Adipocyte (in vitro differentiated cells): ENCODE measurements around the gene NDUFB3.

Experiments used
- DNase-seq: peaks from one replicate; pipeline ENCODE4 v3.0.0-alpha.2; 2015; ENCODE audit warnings: low read depth
- H3K27me3 ChIP-seq: replicated peaks from 2 replicates; pipeline ENCODE4 v1.7.0; 2013; ENCODE audit warnings: mild to moderate bottlenecking, low read length, moderate library complexity; ENCODE audit not compliant: control insufficient read depth, insufficient read depth
- H3K36me3 ChIP-seq: 2 replicates; pipeline ENCODE4 v1.7.0; 2013; ENCODE audit warnings: low read length, mild to moderate bottlenecking, moderate library complexity; ENCODE audit not compliant: control insufficient read depth, insufficient read depth, severe bottlenecking
- H3K4me1 ChIP-seq: 2 replicates; pipeline ENCODE4 v1.7.0; 2013; ENCODE audit warnings: mild to moderate bottlenecking, low read length, moderate library complexity; ENCODE audit not compliant: control insufficient read depth, insufficient read depth
- H3K4me3 ChIP-seq: 2 replicates; pipeline ENCODE4 v1.7.0; 2013; ENCODE audit warnings: mild to moderate bottlenecking, low read length, moderate library complexity
- H3K9ac ChIP-seq: 2 replicates; pipeline ENCODE4 v1.7.0; 2013; ENCODE audit warnings: mild to moderate bottlenecking, low read length, moderate library complexity
- H3K9me3 ChIP-seq: 2 replicates; pipeline ENCODE4 v1.7.0; 2013; ENCODE audit warnings: mild to moderate bottlenecking, low read length, moderate library complexity; ENCODE audit not compliant: control insufficient read depth

NDUFB3 gene

GRCh38 chr2:201130524-201131186 lies 58.9 kb downstream of the NDUFB3 start:
- Histone ChIP-seq H3K4me1 (peaks cover 79% of the 10 kb centered on the region), H3K9ac (peak overlapping the region; percentile 26), H3K9me3 (no peaks in the 10 kb centered on the region), H3K4me3 (peak overlapping the region; percentile 52), H3K27me3 (no peaks in the 10 kb centered on the region), H3K36me3 (peaks cover 37% of the 10 kb centered on the region)
- peak; percentile 48 for DNase-seq

DNA sequence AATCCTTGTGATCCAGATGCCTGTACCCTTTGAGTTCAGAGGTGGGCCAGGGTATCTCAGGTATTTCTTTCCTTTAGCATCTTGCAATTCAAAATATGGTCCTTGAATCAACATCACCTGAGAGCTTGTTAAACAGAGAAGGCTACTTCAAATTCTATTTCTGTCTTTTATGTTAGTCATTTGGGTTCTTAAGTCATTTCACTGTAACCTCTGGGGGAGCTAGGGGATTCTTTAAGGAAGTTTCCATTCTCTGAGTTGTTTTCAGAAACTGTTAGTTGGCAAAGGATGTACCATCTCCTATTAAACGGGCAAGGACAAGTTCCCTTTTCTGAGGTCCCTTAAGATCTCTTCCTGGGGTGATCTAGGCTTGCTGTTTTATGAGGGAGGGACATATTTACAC lies 60.7 kb downstream of the NDUFB3 start:
- Histone ChIP-seq H3K36me3 (peaks cover 54% of the 10 kb centered on the region), H3K9me3 (no peaks in the 10 kb centered on the region)

More for the DNA sequence above, 60.7 kb downstream of the NDUFB3 start:
- DNase-seq: no peak
- Histone ChIP-seq H3K27me3 (no peaks in the 10 kb centered on the region), H3K4me3 (no peak overlapping the region), H3K9ac (no peak overlapping the region), H3K4me1 (peaks cover 72% of the 10 kb centered on the region)
